Sigmoid colon (tissue), 4 donors: ENCODE measurements around the gene KIAA1217.

ENCODE experiments used
- CTCF ChIP-seq, 4 experiments: fragments of 450-650 bp in 3 of 4; fragments of 200-600 bp in 1 of 4; IDR thresholded peaks; one replicate each; pipeline ENCODE4 v1.5.1; 2016 to 2019; ENCODE audit warnings: antibody characterized with exemption in 4 of 4, mild to moderate bottlenecking in 3 of 4, moderate library complexity in 2 of 4
- POLR2A ChIP-seq, 2 donors: fragments of 450-650 bp; IDR thresholded peaks; one replicate each; pipeline ENCODE4 v1.6.1; 2016; ENCODE audit warnings: antibody characterized with exemption in 2 of 2, mild to moderate bottlenecking in 2 of 2, moderate library complexity in 2 of 2
- POLR2AphosphoS5 ChIP-seq, 4 donors: sonication (generic); formaldehyde crosslinking; IDR thresholded peaks; one replicate each; pipeline ENCODE4 v1.6.1; 2017; ENCODE audit warnings: antibody characterized with exemption in 4 of 4

GRCh38 chr10:24406809-24407483, 198.0 kb downstream of the KIAA1217 start:
- no peak for TF ChIP-seq CTCF (IDR thresholded peaks at IDR 0.05)
- TF ChIP-seq POLR2A (IDR thresholded peaks at IDR 0.05), result no peak
- no peak for TF ChIP-seq POLR2AphosphoS5 (IDR thresholded peaks at IDR 0.05)
